Epithelial cell of esophagus (primary cell): Measurements from ENCODE around the gene ANKS4B.

Source experiments
- DNase-seq: peaks from one replicate; pipeline ENCODE4 v3.0.0; 2010; ENCODE audit warnings: low read depth
- H3K4me3 ChIP-seq: 2 replicates; pipeline ENCODE4 v1.5.1; 2011; ENCODE audit warnings: mild to moderate bottlenecking, low read length, control low read depth
- CTCF ChIP-seq: IDR thresholded peaks from 2 replicates; pipeline ENCODE4 v1.5.1; 2011; ENCODE audit warnings: low read depth, mild to moderate bottlenecking, low read length, control low read depth, inconsistent platforms; ENCODE audit not compliant: insufficient read depth; ENCODE audit errors: missing control alignments

The ANKS4B gene

GRCh38 chr16:21217121-21217520 lies 16.4 kb upstream of the ANKS4B start:
- no peak for DNase-seq
- TF ChIP-seq CTCF = no peak
- H3K4me3 ChIP-seq = no peak overlapping the region

- no peak overlapping the region for H3K4me3 ChIP-seq
- no peak for TF ChIP-seq CTCF
- peak; percentile 62 for DNase-seq
These were observed 15.3 kb upstream of the ANKS4B start for GRCh38 chr16:21218153-21218552.

- no peak overlapping the region for H3K4me3 ChIP-seq
- TF ChIP-seq CTCF = no peak
- DNase-seq = no peak
These were observed 13.9 kb upstream of the ANKS4B start for GRCh38 chr16:21219551-21219950.

GRCh38 chr16:21222495-21223337 lies 10.8 kb upstream of the ANKS4B start:
- TF ChIP-seq CTCF = no peak
- DNase-seq = no peak
- H3K4me3 ChIP-seq = no peak overlapping the region

GRCh38 chr16:21223787-21224186 lies 9.7 kb upstream of the ANKS4B start:
- no peak for DNase-seq
- TF ChIP-seq CTCF = no peak
- H3K4me3 ChIP-seq = no peak overlapping the region

- DNase-seq = no peak
- no peak for TF ChIP-seq CTCF
These were observed 8.7 kb upstream of the ANKS4B start for GRCh38 chr16:21224800-21225199.

GRCh38 chr16:21226749-21227148 lies 6.8 kb upstream of the ANKS4B start:
- no peak for DNase-seq

More at GRCh38 chr16:21224800-21225199, 8.7 kb upstream of the ANKS4B start:
- no peak overlapping the region for H3K4me3 ChIP-seq

More at GRCh38 chr16:21226749-21227148, 6.8 kb upstream of the ANKS4B start:
- no peak overlapping the region for H3K4me3 ChIP-seq
- no peak for TF ChIP-seq CTCF
